NCI-H226 (cell line): ENCODE results near the gene KRTAP12-3.

ENCODE experiments used
- DNase-seq: peaks from one replicate; pipeline ENCODE4 v3.0.0-alpha.2; 2015

Gene KRTAP12-3

GRCh38 chr21:44704636-44705001 lies 46.9 kb downstream of the KRTAP12-3 start:
- no peak for DNase-seq

GRCh38 chr21:44706026-44706705 lies 48.4 kb downstream of the KRTAP12-3 start:
- no peak for DNase-seq

- DNase-seq, result no peak
These were observed 49.2 kb downstream of the KRTAP12-3 start for GRCh38 chr21:44706706-44707581.
